C4-2B (cell line): ENCODE results near the gene ADAM15.

ENCODE experiments used
- ZFX ChIP-seq: fragments of 450-650 bp; IDR thresholded peaks from 2 replicates; pipeline ENCODE4 v1.6.1; 2017
- TF ChIP-seq, protein P1 (sequence below): fragments of 450-650 bp; conservative IDR thresholded peaks from 2 replicates; pipeline ENCODE4 v1.5.1; 2017; ENCODE audit warnings: mild to moderate bottlenecking

DNA sequence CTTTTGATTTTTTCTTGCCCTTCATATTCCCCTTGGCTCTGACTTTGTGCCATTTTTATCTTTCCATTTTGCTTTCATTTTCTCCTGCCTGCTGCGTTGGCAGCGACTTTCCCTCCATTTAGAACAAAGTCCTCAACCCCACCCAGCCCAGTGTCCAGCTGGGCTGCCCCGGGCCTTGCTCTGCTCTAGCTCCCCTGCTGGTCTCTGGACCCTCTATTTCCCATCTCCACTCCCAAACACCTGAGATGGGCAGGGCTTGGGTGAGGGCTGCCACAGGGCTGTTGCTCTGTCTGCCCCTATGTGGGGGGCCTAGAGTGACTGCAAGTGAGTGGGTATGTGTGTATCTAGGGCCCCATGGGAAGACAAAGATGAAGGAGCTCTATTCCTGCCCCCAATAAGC is 7.3 kb upstream of the ADAM15 start:
- TF ChIP-seq, protein P1, sequence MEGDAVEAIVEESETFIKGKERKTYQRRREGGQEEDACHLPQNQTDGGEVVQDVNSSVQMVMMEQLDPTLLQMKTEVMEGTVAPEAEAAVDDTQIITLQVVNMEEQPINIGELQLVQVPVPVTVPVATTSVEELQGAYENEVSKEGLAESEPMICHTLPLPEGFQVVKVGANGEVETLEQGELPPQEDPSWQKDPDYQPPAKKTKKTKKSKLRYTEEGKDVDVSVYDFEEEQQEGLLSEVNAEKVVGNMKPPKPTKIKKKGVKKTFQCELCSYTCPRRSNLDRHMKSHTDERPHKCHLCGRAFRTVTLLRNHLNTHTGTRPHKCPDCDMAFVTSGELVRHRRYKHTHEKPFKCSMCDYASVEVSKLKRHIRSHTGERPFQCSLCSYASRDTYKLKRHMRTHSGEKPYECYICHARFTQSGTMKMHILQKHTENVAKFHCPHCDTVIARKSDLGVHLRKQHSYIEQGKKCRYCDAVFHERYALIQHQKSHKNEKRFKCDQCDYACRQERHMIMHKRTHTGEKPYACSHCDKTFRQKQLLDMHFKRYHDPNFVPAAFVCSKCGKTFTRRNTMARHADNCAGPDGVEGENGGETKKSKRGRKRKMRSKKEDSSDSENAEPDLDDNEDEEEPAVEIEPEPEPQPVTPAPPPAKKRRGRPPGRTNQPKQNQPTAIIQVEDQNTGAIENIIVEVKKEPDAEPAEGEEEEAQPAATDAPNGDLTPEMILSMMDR, result no peak
- no peak for TF ChIP-seq ZFX
